Inflammatory macrophage treated with lipopolysaccharide for 4 hours (primary cell): Measurements from ENCODE around the gene CLDN6.

Experiments used
- DNase-seq: peaks from one replicate; pipeline ENCODE4 v3.0.0-alpha.2; 2020

CLDN6 gene

DNA sequence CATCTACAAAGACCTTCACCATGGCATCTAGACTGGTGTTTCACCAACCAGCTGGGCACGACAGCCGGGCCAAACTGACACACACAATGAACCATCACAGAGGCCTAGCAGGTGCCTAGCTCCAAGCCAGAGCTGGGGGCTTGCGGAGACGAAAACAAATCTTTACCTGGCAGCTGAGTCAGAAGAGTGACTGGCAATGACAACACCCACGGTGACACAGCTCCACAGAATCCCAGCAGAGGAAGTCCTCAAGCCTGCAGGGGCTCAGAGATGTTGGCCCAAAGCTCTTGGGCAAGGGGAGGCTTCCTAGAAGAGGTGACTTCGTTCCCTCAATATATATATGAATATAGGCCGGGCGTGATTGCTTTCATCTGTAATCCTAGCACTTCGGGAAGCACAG is 33.5 kb upstream of the CLDN6 start:
- peak; percentile 49 for DNase-seq

DNA sequence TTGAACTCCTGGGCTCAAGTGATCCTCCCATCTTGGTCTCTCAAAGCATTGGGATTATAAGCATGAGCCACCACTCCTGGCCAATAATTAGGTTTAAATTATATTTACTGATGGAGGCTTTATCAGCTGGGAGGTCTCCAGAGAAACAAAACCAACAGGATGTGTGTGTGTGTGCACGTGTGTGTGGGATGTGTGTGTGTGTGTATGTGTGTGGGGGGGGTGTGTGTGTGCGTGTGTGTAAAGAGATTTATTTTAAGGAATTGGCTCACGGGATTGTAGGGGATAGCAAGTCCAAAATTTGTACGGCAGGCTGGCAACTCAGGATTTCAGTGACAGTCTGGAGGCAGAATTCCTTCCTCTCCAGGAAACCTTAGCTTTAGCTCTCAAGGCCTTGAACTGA is 33.0 kb upstream of the CLDN6 start:
- DNase-seq = no peak

DNA sequence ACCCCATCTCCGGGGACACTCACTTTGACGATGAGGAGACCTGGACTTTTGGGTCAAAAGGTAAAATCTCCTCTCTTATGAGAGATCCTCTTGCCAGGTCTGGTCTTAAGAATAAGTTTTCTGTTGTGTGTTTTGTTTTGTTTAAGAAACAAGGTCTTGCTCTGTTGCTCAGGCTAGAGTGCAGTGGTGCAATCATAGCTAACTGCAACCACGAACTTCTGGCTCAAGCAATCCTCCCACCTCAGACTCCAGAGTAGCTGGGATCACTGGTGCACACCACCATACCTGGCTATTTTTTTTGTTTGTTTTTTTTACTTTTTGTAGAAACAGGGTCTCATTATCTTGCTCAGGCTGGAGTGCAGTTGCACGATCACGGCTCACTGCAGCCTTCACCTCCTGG is 32.5 kb upstream of the CLDN6 start:
- DNase-seq = no peak

DNA sequence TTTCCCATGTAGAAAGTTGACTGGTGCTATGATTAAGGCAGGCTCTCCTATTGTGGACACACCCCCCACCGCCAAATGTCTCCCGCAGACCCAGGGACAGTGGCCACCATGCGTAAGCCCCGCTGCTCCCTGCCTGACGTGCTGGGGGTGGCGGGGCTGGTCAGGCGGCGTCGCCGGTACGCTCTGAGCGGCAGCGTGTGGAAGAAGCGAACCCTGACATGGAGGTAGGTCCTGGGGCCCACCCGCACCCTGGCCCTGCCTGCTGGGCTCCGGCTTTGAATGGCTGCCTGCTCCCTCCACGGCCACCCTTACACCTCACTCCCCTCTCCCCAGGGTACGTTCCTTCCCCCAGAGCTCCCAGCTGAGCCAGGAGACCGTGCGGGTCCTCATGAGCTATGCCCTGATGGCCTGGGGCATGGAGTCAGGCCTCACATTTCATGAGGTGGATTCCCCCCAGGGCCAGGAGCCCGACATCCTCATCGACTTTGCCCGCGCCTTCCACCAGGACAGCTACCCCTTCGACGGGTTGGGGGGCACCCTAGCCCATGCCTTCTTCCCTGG is 32.0 kb upstream of the CLDN6 start:
- no peak for DNase-seq

DNA sequence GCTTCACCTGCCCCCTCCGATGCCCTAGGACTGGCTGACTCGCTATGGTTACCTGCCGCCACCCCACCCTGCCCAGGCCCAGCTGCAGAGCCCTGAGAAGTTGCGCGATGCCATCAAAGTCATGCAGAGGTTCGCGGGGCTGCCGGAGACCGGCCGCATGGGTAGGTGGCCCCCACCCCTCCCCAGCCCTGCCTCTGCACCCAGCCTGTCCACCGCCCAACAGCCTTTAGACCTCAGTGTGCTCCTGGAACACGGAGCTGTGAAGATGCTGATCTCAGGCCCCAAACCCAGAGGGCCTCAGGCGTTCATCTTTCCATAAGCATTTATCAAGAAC is 29.4 kb upstream of the CLDN6 start:
- no peak for DNase-seq

DNA sequence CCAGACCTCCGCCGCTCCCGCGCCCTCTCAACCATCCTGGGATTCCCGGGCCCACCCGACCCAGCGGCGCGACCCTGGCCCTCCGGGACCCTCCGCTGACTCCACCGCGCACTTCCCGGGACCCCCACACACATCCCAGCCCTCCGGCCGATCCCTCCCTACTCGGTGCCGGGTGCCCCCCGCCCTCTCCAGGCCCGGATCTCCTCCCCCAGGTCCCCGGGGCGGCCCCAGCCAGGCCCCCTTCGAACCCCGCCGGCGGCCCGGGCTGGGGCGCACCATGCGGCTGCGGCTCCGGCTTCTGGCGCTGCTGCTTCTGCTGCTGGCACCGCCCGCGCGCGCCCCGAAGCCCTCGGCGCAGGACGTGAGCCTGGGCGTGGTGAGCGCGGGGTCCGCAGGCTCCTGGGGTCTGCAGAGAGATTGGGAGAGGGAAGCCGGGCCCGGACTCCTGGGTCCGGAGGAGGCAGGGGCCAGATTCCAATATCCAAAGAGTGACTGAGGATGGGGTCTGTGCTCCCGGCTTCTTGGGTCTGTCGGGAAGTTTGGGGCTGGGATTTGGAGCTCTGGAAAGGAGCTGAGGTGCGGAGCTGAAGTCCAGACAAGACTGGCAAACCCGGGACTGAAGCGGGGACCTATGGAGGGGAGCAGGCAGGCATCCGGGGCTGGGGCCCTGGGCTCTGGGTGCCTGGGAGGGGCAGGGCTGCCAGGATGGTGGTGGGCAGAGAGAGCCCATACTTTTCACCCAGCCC is 28.8 kb upstream of the CLDN6 start:
- DNase-seq = no peak

DNA sequence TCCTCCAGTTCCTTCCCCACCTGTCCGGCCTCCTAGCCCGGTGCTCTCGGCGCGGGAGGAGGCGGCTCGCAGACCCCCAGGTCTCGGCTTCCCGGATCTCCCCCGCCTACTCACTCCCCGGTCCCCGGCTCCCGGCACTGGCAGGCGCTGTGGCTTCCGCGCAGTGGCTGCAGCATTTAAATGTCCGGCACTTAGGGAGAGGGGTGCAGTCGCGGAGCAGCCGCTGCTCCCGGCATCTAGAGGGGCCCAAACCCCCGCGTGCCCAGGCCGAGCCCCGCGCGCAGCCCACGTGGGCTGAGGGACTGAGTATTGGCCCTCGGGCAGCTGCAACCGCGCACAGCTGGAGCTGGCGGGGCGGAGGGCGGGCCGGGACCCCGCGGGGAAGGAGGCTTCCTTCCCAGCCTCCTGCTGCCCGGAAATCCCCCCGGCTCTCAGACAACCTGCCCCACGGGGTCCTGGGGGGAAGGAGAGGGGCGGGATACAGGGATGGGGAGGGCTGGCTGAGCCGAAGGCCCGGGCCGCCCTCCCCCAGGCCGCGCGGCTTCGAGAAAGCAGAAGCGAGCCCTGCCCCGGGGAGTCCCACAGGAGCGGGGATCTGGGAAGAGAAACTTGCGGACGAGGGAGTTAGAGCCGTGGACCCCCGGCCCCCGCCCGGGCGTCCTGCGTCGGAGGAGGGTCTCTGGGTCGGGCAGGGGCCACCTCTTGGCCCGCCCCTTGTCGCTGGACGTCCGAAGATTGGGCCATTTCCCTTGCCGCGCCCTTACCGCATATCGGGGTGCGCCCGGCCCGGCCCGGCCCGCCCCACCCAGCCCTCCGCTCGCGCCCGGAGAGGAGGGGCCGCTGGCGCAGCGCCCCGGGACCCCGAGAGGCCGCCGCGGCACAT is 28.0 kb upstream of the CLDN6 start, which contains the start of gene MMP25:
Gene MMP25 (plus strand): TSS at position 804 of the 883 bp plus-strand sequence. CDS start 357 bp downstream, outside the sequence.
- peak; percentile 70 for DNase-seq

DNA sequence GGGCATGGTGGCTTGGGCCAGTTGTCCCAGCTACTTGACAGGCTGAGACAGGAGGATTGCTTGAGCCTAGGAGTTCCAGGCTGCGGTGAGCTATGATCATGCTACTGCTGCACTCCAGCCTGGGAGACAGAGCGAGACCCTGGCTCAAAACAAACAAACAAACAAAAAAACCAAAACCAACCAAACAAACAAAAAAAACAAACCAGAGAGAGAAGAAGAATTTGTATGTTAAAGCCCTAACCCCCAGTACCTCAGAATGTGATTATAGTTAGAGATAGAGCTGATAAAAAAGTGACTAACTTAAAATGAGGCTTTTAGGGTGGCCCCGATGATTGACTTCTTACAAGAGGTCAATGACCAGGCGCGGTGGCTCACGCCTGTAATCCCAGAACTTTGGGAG is 26.7 kb upstream of the CLDN6 start:
- no peak for DNase-seq

DNA sequence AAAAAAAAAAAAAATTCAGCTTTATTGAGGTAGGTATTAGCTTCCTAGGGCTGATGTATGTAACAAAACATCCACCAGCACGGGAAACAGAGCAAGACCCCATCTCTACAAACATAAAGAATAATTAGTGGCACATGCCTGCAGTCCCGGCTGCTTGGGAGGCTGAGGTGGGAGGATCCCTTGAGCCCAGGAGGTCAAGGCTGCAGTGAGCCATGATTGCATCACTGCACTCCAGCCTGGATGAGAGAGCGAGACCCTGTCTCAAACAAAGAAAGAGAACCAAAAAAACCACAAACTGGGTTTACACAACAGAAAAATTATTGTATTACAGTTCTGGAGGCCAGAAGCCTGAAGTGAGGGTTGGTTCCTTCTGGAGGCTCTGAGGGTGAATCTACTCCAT is 24.4 kb upstream of the CLDN6 start:
- no peak for DNase-seq

DNA sequence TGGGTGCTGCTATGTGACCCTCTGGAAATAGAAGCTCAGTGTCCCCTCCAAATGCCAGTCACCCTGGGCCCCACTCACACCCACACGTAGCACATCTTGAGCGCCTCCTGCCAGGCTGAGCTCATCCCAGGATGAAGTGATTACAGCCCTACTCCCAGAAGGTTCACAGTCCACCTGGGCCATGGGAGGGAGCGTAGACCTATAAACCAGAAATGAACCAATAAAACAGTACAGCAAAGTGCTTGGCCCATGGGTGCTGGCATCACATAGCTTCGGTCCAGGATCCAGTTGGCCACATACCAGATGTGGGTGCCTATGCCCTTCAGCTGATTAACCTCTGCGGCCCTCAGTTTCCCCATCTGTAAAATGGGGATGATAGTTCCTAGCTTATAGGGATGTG is 20.9 kb upstream of the CLDN6 start:
- no peak for DNase-seq

DNA sequence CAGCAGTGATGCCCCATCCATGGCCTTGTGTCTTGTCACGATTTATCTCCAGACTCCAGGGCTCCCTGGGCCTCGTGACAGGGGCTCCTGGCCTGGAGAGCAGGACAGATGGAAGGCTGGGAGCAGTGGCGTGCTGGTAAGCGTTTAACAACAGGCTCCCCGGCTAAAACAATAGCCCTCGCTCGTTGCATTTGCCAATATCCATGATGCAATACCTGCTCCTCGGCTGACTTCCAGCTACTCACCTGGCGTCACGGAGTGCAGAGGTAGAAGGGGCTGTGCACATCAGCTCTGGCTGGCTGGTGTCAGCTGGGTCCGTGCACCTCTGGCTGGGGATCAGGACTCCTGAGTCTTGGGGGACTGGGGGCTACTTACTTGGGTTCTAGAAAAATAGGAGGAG is 20.3 kb upstream of the CLDN6 start:
- no peak for DNase-seq

DNA sequence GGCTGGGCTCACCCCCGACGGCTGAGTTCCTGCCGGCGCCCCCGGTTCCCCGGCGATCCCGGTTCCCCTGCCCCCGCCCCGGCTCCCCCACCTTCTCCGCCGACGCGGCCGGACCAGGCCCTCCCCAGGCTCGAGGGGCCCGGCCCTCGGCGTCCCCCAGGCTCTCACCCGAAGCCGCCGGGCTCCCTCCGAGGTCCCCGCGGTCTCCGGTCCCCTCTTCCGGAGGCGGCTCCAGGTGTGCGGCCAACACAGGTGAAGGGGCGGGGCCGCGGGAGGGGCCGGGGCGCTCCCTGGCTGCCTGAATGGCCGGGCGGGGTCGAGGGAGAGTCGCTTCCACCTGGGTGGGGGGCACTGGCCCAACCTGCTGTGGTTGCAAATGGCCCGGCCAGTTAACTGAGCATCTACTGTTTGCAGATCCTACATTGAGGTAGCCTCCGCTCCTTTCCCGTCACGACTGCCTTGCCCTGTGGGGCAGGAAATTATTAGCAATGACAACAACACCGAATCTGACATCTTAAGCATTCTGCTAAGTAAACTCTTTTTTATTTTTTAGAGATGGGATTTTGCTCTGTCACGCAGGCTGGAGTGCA is 18.8 kb upstream of the CLDN6 start, which contains the start of gene BICDL2:
Gene BICDL2 (minus strand): TSS at position 219 of the 590 bp plus-strand sequence. CDS start 1,448 bp downstream, outside the sequence.
- no peak for DNase-seq

DNA sequence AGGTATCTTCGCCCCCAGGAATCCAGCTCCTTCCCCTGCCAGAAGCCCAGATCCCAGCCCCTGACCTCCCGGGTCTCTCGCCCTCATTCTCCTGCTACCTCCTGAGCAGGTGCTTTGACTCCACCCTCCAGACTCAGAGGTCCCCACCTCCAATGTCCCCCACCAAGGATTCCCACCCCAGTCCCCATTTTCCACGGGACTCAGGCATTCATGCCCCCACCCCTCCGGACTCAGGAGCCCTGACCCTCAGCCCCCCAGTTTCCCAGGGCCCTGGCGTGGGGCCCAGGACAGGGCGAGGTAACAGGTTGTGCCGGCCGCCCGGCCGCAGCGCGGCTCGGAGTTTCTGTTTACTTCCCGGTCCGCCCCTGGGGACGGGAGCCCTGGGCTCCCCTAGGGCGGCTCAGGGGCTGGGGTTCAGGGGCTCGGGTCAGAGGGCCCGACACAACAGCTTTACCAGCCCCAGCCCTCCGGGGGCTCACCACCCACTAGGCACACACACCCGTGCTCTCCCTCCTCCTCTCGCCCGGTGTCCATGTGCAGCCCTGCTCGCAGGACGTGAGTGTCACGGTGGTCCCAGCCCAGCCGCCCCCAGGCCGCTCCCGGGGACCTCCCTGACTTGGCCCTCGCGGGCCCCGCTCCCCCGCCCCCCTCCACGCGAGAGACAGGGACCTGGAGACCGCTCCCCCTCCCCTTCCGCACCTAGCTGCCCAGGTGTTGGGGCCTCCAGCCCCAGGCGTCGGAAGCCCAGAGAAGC is 18.2 kb upstream of the CLDN6 start:
- no peak for DNase-seq

DNA sequence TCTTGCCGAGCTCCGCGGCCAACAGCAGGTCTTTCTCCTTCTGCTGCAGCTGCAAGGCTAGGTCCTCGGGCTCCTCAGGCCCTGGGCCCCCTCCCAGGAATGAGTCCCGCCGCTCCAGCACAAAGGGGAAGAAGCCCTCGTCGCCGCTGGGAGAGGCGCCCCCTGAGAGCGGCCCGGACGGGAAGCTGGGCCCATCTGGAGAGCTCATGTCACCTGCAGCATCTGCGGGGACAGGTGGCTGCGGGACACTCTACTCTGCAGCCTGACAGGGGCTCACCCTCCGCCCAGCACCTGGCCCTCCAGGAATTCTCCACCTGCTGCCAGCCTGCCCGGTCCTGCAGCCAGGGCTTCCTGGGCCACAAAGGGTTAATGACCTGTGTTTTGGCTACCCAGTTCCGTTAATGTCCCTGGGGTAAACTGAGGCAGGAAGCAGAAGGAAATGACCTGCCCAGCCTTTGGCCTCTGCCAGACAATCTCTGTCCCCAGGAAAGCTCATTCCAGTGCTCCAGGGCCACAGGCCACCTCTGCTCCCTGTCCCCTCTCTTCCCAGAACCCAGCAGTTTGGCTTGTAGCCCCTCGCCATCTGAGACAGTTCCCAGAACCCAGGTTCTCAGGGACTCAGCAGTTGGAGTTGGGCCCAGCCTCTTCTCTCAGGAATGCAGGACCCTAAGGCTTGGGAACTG is 17.4 kb upstream of the CLDN6 start:
- DNase-seq = no peak

DNA sequence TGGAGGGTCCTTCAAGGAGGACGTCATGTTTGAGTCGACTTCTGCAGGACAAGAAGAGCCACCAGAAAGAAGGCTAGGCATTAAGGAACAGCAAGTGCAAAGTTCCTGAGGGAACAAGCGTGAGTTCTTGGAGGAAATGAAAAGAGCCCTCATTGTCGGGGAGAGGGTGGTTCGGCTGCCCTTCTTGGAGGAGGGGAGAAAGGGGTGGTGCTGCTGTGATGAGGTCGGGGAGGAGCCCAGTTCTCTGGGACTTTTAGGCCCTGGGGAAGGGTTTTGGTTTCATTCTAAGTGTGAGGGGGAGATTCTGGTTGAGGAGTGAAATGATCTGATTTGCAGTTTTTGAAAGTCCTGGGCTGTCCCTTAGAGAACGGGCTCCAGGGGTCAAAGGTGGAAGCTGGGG is 14.6 kb upstream of the CLDN6 start:
- DNase-seq = peak; percentile 56

DNA sequence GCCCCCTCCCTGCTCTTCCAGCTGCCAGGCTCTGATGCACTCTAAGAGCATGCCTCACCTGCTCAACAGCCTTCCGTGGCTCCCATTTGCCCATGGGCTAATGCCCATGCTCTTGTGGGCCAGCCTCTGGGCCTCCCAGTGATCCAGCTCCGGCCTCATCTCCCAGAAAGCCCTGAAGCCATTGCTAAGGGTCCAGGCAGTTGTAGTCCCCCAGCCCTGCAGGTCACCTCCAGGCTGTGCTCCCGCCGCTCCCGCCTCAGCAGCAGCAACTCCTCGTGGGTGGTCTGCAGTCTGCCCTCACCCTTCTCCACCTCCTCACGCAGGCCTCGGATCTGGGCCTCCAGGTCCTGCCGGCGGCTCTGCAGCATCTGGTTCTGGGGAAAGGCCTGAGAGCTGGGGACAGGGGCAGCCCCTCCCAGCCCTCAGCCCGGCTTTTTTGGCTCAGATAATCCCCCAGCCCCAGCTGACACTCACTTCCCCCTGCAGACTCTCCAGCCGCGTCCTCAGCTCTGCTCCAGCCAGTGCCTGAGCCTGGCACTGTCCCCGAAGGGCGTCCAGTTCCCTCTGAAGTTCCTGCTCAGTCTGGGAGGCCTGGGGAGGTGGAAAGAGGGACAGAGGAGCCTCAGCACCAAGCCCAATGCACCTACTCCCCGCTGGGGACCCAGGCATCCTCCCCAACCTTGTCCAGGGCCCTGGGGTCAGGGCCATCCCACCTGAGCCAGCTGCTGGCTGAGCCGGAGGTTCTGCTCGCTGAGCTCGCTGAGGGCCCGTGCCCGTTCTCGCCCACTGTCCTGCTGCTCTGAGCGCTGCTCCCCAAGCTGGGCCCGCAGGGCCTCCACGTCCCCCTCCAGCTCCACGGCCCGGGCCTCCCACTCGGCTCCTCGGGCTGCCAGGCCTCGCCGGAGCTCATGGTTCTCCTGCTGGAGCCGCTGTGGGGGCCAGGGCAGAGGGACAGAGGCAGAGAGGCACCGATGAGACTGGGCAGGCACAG is 12.5 kb upstream of the CLDN6 start:
- DNase-seq = no peak

DNA sequence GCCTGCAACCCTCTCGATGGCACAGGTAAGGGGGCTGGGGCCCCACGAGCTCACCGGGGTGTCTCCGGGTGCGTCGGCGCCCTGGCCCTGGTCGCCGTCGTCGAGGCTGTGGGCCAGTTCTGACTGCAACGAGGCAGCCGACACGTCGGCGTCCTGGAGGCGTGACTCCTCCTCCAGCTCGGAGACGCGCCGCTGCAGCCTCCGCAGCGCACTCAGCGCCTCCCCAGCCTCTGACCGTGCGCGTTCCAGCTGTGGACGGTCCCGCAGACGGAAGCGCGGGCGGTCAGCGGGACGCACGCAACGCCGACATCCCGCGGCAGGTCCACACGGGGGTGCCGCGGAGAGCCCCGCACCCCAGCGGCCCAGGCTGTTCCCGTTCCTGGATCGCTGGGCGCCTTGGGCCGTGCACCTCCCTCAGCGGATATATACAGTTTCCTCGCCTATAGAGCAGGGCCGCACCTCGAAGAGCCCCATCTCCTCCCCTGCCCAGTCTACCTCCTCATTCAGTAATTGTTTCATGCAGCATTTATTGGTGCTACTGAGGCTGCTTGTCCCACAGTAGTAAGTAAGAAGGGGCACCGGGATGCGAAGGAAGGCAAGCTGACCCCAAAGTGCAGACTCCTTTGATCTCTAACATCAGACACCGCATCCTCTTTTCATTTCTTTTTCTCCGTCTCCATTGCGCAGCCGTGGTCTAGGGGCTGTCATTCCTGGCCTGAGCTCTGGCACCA is 11.7 kb upstream of the CLDN6 start:
- peak; percentile 40 for DNase-seq

DNA sequence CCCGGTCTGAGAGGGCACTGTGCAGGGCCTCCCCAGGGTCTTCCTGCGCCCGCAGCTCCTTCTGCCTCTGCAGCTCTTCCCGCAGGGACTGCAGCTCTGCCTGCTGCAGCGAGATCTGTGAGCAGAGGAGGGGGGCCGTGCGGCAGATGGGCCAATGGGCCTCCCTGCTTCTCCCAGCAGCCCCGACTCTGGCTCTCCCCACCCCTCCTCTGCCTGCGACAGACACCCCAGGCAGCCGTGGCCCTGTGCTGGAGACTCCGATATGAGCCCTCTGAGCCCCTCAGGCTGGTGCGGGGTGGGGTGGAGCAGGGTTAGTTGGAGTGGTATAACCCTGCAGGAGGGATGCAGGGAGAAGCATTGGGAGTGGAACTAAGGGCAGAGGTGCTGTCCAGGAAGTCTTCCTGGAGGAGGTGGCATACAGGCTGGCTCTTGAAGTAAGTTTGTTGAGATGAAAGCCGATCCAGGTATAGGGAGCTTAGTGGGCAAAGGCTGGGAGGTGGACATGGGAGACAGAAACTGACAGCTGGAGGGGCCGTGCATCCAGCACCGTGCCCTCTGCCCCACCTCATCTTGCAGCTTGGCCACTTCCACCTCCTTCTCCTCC is 10.8 kb upstream of the CLDN6 start:
- no peak for DNase-seq

DNA sequence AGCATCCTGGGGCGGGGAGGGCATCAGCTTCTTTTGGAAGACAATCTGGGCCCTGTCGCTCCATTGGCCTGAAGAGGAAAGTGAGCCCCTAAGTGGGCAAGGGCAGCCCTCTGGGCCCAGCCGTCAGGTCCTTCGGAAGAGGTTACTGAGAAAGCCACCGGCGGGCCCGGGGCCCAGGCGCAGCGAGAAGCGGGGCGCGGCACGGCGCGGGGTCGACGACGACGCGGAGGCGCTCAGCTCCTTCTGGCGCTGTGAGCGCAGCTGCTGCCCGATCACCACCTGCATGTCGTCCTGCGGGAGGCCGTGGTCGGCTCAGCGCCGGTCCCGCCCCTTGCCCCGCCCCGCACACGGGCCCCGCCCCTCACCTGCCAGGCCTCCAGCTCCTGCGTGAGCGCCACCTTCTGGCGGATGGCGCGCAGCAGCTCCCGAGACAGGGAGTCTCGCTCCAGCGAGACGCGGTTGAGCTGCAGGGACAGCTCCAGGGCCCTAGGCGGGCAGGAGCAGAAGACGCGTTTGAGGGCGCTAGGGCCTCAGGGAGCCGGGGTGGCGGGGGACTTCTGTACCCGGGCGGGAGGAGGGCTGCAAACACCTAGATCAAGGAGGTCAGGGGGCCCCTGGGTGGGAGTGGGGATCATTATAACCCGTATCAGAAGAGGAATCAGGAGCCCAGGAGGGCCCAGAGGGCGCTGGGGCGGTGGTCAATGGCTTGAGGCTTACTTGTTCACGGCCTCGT is 10.2 kb upstream of the CLDN6 start:
- peak; percentile 83 for DNase-seq
